Hematopoietic multipotent progenitor cell treated with erythropoietin and hydrocortisone succinate and interleukin-3 and kit ligand, for 4 days (in vitro differentiated cells): Measurements from ENCODE around the gene UBE2M.
"Not testable (repeated sequence)": the region's sequence is repeated elsewhere in the genome, so short reads cannot be mapped to it uniquely, and the experiment has no call there.

Experiments used
- DNase-seq: peaks from one replicate; pipeline ENCODE4 v3.0.0-alpha.2; 2015

The UBE2M gene

DNA sequence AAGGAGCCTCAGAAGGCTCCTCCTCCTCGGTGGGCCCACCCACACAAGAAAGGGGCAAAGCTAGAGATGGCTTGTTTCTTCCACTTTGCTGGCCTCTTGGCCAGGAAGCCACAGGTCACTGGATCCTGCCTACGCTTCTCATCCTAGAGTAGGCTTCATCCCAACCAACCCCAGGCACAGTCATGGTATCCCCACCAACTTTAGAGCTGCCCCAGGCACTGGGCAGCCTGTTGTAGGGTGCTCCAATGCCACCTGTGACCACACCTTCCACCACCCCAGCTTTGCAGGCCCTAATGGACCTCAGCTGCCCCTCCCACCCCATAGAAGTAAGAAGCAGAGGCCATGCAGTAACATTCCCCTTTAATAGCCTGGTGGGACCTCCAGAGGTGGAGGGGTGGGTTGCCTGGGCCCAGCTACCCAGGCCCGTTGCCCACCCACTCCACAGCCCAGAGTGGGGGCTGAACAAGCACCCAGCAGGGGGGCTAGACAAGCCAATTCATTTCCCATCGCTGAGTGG lies 3.0 kb downstream of the UBE2M start:
- DNase-seq: no peak

DNA sequence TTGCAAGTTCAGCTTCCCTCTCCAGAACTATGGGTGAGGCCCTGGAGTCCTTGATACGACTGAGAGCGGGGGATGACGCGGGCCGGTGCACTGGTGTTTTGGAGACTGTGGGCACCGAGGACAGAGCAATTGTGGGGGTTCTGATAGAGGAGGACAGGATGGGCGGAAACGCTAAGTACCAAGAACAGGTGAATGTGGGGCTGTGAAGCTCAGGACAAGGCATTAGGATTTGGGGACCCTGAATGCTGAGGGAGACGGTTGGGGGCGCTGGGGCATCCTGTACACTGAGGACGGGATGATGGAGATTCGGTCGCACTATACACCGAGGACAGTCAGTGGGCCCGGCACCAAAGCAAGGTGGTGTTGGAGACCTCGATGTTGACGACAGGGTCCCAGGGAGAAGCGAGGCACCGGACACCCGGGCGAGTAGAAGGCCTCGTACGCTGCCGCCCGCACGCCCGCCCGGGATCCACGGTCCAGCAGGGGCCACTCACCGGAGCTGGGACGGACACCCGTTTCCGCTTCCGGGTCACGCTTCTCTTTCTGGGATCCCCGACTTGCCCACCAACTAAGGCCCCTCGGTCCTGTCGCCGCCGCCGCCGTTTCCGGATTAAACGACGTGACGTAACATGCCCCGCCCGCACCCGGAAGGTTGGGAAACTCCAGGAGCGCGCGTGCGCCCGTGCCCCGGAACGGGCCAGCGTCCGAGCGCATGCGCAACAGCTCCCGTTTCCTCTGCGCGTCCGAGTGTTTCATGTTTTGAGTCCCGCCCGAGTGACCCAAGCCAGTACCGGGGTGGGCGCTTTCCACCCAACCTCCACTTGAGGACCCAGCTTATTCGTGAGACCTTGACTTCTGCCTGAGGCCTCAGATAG lies 3.7 kb downstream of the UBE2M start, which contains the start of gene CHMP2A:
TSS of gene CHMP2A (minus strand) at position 612 of the 875 bp plus-strand sequence. CDS start 893 bp downstream, outside the sequence.
- peak; percentile 98 for DNase-seq

DNA sequence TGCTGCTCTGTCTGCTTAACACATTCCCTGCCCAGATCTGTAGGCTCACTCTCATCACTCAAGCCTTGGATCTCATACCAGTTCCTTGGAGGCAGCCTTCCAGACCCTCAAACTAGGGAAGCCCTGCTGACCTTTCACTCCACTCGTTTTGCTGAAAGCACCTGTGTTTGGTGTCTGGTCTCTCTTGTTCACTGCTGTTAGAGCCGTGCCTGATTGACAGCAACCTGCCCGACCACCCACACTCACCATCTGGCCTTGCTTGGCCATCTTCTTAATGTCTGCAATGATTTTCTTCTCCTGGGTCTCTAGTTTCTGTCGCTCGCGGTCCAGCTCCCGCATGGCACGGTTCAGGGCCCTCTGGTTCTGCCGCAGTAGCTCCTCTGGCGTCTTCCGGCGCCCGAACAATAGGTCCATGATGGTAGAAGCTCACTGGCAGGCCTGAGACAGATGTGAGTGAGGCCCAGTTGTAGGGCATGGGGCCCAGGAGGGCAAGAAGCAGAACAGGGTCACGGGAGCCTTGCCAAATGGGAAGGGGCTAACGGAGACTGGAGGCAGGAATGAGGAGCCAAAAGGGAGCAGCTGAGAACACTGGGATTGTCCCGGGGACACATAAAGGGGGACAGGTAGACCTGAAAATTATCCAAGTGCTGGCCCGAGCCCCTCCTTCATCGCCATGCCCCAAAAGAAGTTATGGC lies 4.5 kb downstream of the UBE2M start:
- DNase-seq: no peak

DNA sequence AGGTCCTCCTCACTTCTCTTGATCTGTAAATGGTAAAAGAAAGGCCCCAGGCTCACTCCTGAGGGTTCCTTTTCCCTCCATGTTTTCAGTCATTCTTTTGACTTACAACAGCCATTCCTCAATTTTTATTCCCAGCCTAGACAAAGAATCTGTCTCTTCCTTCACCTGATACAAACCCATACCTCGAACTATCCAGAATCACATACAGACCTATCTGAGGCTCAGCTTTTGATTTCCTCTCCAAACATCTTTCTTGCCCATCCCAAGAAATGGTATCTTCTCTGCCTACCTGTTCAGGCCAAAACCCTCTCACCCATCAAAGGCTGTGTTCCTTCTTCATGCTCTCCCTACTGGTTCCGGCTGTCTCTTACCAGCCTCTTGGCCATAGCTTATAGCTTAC lies 5.8 kb downstream of the UBE2M start:
- DNase-seq: no peak

DNA sequence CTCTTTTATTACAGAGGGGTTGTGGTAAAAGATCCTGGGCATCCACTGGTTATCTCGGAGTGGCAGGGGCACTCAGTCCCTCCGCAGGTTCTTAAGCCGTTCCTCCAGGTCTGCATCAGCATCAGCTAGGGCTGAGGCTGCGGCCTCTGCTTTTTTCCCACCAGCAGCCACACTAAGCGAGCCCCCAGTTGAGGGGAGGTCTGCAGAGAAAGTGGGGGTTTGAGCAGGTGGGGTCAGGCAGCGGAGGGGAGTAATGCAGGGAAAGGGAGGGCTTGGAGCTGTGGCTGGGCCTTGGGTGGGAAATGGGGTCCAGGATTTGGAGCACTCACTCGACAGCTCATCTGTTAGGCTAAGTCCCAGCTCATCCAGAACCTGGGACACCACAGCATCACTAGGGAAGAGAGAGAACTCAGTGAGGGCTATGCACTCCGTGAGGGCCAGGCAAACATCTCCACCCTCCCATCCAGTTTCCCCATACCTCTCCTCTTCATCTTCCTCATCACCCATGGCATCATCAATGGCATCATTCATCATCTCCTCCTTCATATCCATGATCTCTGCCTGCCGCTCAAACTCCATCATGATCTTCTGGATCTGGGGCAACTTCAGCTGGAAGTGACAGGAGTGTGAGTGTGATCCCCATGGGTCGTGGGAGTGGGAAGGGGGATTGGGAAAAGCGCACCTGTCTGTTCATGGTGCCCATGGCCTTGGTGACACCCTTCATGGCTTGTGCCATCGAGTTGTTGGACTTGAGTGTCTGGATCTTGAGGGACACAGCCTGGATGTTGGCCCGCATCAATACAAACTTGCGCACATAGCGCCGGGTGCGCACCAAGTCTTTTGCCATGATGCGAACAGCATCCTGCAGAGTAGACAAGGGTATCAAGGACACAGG lies 6.6 kb downstream of the UBE2M start:
- DNase-seq: no peak

GRCh38 chr19:58551123-58551497 lies 7.3 kb downstream of the UBE2M start:
- no peak for DNase-seq

- no peak for DNase-seq
Observed at GRCh38 chr19:58550362-58551122, 7.9 kb downstream of the UBE2M start.

DNA sequence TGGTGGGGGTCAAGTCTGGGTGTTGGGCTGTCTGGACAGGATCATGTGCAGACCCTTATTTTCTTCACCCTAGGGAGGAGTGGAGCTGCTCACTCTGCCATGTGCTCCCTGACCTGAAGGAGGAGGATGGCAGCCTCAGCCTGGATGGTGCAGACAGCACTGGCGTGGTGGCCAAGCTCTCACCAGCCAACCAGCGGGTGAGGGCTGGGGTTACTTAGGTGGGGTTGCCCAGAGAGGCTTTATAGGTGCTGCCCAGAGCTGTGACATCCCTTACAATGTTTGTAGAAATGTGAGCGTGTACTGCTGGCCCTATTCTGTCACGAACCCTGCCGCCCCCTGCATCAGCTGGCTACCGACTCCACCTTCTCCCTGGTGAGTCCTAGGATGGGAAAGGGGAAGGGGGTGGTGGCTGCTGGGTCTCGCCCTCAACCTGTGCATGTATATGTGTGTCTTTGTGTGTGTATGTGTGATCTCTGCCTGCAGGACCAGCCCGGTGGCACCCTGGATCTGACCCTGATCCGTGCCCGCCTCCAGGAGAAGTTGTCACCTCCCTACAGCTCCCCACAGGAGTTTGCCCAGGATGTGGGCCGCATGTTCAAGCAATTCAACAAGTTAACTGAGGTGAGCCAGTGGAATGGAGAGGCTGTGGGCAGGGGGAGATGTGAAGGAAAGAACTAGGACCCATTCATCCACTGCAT lies 8.6 kb downstream of the UBE2M start:
- no peak for DNase-seq

DNA sequence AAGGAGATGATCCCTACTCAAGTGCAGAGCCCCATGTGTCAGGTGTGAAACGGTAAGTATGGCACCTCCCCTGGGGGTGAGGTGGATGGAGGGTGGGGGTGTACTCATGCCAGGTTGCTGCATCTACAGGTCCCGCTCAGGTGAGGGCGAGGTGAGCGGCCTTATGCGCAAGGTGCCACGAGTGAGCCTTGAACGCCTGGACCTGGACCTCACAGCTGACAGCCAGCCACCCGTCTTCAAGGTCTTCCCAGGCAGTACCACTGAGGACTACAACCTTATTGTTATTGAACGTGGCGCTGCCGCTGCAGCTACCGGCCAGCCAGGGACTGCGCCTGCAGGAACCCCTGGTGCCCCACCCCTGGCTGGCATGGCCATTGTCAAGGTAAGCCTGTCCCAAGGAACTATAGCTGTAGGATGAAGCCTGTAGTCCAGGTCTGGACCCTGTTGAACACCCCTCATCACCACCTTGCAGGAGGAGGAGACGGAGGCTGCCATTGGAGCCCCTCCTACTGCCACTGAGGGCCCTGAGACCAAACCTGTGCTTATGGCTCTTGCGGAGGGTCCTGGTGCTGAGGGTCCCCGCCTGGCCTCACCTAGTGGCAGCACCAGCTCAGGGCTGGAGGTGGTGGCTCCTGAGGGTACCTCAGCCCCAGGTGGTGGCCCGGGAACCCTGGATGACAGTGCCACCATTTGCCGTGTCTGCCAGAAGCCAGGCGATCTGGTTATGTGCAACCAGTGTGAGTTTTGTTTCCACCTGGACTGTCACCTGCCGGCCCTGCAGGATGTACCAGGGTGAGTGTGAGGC lies 9.3 kb downstream of the UBE2M start:
- no peak for DNase-seq

DNA sequence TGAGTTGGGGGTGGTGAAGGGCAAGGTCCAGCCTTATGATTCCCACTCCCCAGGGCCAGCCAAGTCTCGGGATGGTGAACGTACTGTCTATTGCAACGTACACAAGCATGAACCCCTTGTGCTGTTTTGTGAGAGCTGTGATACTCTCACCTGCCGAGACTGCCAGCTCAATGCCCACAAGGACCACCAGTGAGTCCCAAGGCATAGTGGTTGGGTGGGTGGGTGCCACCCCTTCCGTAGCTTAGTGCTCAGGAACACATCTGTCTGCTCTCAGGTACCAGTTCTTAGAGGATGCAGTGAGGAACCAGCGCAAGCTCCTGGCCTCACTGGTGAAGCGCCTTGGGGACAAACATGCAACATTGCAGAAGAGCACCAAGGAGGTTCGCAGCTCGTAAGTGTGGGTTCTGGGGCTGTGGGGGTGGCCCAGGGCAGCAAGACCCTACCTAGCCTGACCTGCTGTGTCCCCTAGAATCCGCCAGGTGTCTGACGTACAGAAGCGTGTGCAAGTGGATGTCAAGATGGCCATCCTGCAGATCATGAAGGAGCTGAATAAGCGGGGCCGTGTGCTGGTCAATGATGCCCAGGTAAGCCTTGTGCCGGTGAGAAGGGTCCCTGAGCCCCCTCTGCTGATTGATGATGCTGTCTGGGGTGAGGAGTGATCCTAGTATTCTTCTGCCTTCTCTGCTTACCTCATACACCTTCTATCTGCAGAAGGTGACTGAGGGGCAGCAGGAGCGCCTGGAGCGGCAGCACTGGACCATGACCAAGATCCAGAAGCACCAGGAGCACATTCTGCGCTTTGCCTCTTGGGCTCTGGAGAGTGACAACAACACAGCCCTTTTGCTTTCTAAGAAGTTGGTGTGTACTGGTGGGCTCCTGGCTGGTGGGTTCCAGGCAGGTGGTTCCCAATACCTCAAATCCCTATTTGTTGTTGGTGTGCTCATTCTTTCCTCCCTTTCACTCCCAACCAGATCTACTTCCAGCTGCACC lies 10.8 kb downstream of the UBE2M start:
- DNase-seq: no peak

DNA sequence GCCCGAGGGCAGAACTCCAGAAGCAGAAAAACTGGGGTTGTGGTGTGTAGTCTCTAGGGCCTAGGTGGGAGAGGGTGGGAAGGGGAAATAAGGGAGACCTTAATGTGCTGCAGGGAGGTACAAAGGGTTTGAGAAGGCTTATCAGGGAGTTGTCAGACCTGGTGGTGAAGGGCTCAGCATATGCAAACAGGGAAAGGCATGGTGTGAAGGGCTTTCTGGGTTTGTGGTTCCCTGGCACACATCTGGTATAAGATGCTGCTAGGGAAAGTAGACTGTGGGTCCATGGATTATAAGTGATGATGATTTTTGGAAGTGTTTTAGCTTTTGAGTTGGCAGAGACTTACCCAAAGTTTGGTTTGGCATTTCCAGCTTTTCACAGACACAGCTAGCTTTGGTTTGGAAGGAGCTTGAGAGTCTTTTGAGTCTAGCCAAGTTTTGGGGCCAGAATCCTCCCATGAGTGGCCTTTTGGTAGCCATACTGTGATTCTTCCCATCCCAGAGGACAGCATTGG lies 12.3 kb downstream of the UBE2M start:
- peak; percentile 63 for DNase-seq

GRCh38 chr19:58545286-58546018 lies 13.0 kb downstream of the UBE2M start:
- no peak for DNase-seq

- peak; percentile 80 for DNase-seq
Observed at GRCh38 chr19:58544591-58545285, 13.7 kb downstream of the UBE2M start.

DNA sequence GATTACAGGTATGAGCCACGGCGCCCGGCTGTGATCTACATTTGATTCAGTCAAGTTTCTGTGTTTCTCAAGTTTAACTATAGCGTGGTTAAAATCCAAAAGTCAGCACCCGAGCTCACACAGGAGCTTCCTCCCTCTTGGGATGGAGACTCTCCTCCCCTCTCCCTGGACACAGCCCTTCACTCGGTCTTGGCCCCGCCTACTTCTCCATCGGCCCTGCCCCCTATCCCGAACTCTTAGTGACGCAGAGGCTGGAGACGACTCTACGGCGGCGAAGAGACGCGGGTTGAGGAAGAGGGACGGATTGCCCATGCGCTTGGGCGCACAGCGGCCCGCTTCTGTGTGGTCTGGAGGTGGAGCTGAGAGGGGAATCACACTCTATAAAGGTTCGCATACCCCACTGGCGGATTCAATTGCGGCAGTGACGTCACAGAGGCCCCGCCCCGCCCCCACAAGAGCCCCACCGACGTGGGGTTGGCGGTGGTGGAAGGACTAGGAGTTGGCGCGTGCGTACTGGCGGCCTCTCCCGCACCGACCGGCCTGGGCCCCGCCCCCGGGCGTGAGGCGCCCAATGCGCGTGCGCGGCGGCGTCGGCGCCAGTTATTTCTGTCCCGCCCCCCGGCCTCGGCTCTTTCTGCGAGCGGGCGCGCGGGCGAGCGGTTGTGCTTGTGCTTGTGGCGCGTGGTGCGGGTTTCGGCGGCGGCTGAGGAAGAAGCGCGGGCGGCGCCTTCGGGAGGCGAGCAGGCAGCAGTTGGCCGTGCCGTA lies 14.4 kb downstream of the UBE2M start, which contains the start of gene TRIM28:
TSS of gene TRIM28 (plus strand) at position 239 of the 765 bp plus-strand sequence. CDS start 694 bp downstream, outside the sequence.
- peak; percentile 100 for DNase-seq

GRCh38 chr19:58542641-58543372 lies 15.6 kb downstream of the UBE2M start:
- not testable (repeated sequence) for DNase-seq

DNA sequence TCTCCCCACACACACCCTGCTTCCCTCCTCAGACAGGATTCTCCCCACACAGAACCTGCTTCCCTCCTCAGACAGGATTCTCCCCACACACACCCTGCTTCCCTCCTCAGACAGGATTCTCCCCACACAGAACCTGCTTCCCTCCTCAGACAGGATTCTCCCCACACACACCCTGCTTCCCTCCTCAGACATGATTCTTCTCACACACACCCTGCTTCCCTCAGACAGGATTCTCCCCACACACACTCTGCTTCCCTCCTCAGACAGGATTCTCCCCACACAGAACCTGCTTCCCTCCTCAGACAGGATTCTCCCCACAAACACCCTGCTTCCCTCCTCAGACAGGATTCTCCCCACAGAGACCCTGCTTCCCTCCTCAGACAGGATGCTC lies 19.2 kb downstream of the UBE2M start:
- not testable (repeated sequence) for DNase-seq
